Measurements from ENCODE around the gene LCNL1. TPM values are rescaled to one million over a fixed set of nuclear protein-coding genes. Genes with fewer than 3 reads are reported as not detected.

Gene LCNL1
- total RNA-seq, 1 donor from 2014 or later, result not detected

- no peak for TF ChIP-seq CTCF (IDR thresholded peaks at IDR 0.05; ENCODE audit: unreplicated experiment)
- no peak overlapping the region for H3K4me3 Mint-ChIP-seq (ENCODE audit: unreplicated experiment)
- peaks cover 17% of the 10 kb centered on the region for H3K27me3 Mint-ChIP-seq (ENCODE audit: unreplicated experiment)
- no peak overlapping the region for H3K27ac Mint-ChIP-seq (ENCODE audit: unreplicated experiment)
- no peaks in the 10 kb centered on the region for H3K9me3 Mint-ChIP-seq (ENCODE audit: unreplicated experiment)
- no peak for DNase-seq (ENCODE audit: low spot score)
- H3K4me1 Mint-ChIP-seq (ENCODE audit: unreplicated experiment), result no peaks in the 10 kb centered on the region
- no peaks in the 10 kb centered on the region for H3K36me3 Mint-ChIP-seq (ENCODE audit: low read depth, unreplicated experiment)
Measured at GRCh38 chr9:137026828-137027227, 44.0 kb downstream of the LCNL1 start.

GRCh38 chr9:137027369-137028262 lies 44.8 kb downstream of the LCNL1 start, which contains the start of gene ABCA2:
Gene ABCA2, minus strand, starts transcription at chr9:137028237. Its CDS starts 97 bp downstream, at chr9:137028140.
- Mint-ChIP-seq H3K4me3 (ENCODE audit: unreplicated experiment) (peak within 1 kb of the TSS; percentile 78), H3K27me3 (ENCODE audit: unreplicated experiment) (peaks cover 14% of the 10 kb centered on the region), H3K27ac (ENCODE audit: unreplicated experiment) (no peak within 1 kb of the TSS), H3K9me3 (ENCODE audit: unreplicated experiment) (no peaks in the 10 kb centered on the region), H3K36me3 (ENCODE audit: low read depth, unreplicated experiment) (no peaks in the 10 kb centered on the region), H3K4me1 (ENCODE audit: unreplicated experiment) (no peaks in the 10 kb centered on the region)
- TF ChIP-seq CTCF (IDR thresholded peaks at IDR 0.05; ENCODE audit: unreplicated experiment), result no peak
- no peak for DNase-seq (ENCODE audit: low spot score)

- H3K27ac Mint-ChIP-seq (ENCODE audit: unreplicated experiment), result no peak overlapping the region
- H3K27me3 Mint-ChIP-seq (ENCODE audit: unreplicated experiment), result peaks cover 12% of the 10 kb centered on the region
- H3K4me3 Mint-ChIP-seq (ENCODE audit: unreplicated experiment), result no peak overlapping the region
- H3K9me3 Mint-ChIP-seq (ENCODE audit: unreplicated experiment), result no peaks in the 10 kb centered on the region
- no peak for TF ChIP-seq CTCF (IDR thresholded peaks at IDR 0.05; ENCODE audit: unreplicated experiment)
- DNase-seq (ENCODE audit: low spot score), result peak; percentile 65
- H3K4me1 Mint-ChIP-seq (ENCODE audit: unreplicated experiment), result no peaks in the 10 kb centered on the region
- no peaks in the 10 kb centered on the region for H3K36me3 Mint-ChIP-seq (ENCODE audit: low read depth, unreplicated experiment)
Measured at GRCh38 chr9:137028263-137029057, 45.7 kb downstream of the LCNL1 start.

GRCh38 chr9:137029058-137029936 lies 46.5 kb downstream of the LCNL1 start:
- Mint-ChIP-seq H3K27me3 (ENCODE audit: unreplicated experiment) (peaks cover 12% of the 10 kb centered on the region), H3K4me1 (ENCODE audit: unreplicated experiment) (no peaks in the 10 kb centered on the region), H3K36me3 (ENCODE audit: low read depth, unreplicated experiment) (no peaks in the 10 kb centered on the region), H3K27ac (ENCODE audit: unreplicated experiment) (no peak overlapping the region), H3K9me3 (ENCODE audit: unreplicated experiment) (no peaks in the 10 kb centered on the region), H3K4me3 (ENCODE audit: unreplicated experiment) (no peak overlapping the region)
- peak; percentile 66 for TF ChIP-seq CTCF (IDR thresholded peaks at IDR 0.05; ENCODE audit: unreplicated experiment)
- peak; percentile 88 for DNase-seq (ENCODE audit: low spot score)
